OCI-LY1 (cell line): ENCODE measurements around the gene NSUN3.
A peak's percentile ranks its signal among the peaks of the same experiment; 100 is the strongest.

Experiments
- H2AFZ ChIP-seq: fragments of 200-600 bp; sonication (generic), shearing (Covaris generic); 2 replicates; pipeline ENCODE4 v1.6.0; 2014; ENCODE audit warnings: antibody characterized with exemption, mild to moderate bottlenecking, low read length
- H3F3A ChIP-seq: fragments of 200-600 bp; sonication (generic), shearing (Covaris generic); 2 replicates; pipeline ENCODE4 v1.6.0; 2014; ENCODE audit warnings: mild to moderate bottlenecking, antibody characterized with exemption, low read length, moderate library complexity; ENCODE audit not compliant: insufficient read depth
- H3K27ac ChIP-seq: fragments of 200-600 bp; sonication (generic); 2 replicates; pipeline ENCODE4 v1.5.1; 2014; ENCODE audit warnings: low read length, mixed run types, mild to moderate bottlenecking, low read depth; ENCODE audit not compliant: poor library complexity, severe bottlenecking
- H3K27me3 ChIP-seq: fragments of 200-600 bp; sonication (generic); 2 replicates; pipeline ENCODE4 v1.6.0; 2014; ENCODE audit warnings: antibody characterized with exemption, mild to moderate bottlenecking, low read length, moderate library complexity; ENCODE audit not compliant: insufficient read depth
- H3K36me3 ChIP-seq: fragments of 200-600 bp; sonication (generic); 2 replicates; pipeline ENCODE4 v1.6.1; 2014; ENCODE audit warnings: mild to moderate bottlenecking, antibody characterized with exemption, low read length, moderate library complexity, mixed read lengths; ENCODE audit not compliant: insufficient read depth
- H3K4me1 ChIP-seq: fragments of 200-600 bp; sonication (generic); 2 replicates; pipeline ENCODE4 v1.5.1; 2014; ENCODE audit warnings: mild to moderate bottlenecking, low read length, moderate library complexity; ENCODE audit not compliant: insufficient read depth, severe bottlenecking
- H3K4me2 ChIP-seq: fragments of 200-600 bp; sonication (generic), shearing (Covaris generic); 2 replicates; pipeline ENCODE4 v1.6.1; 2014; ENCODE audit warnings: low read length
- H3K4me3 ChIP-seq: fragments of 200-600 bp; sonication (generic); 2 replicates; pipeline ENCODE4 v1.5.1; 2014; ENCODE audit warnings: low read length, low read depth, mild to moderate bottlenecking, mixed read lengths; ENCODE audit not compliant: poor library complexity, severe bottlenecking
- H3K79me2 ChIP-seq: fragments of 200-600 bp; shearing (Covaris generic); 2 replicates; pipeline ENCODE4 v1.6.1; 2016; ENCODE audit warnings: mixed run types, low read length, mixed read lengths; ENCODE audit not compliant: insufficient read depth
- H3K9ac ChIP-seq: fragments of 200-600 bp; sonication (generic), shearing (Covaris generic); 2 replicates; pipeline ENCODE4 v1.6.1; 2014; ENCODE audit warnings: mild to moderate bottlenecking, low read length, mixed read lengths
- H3K9me2 ChIP-seq: fragments of 200-600 bp; sonication (generic), shearing (Covaris generic); 2 replicates; pipeline ENCODE4 v1.6.1; 2014; ENCODE audit warnings: low read depth, mild to moderate bottlenecking, low read length, mixed read lengths
- H3K9me3 ChIP-seq: fragments of 200-600 bp; shearing (Covaris generic); 2 replicates; pipeline ENCODE4 v1.6.1; 2014; ENCODE audit warnings: low read length, mixed read lengths
- H4K20me1 ChIP-seq: fragments of 200-600 bp; sonication (generic), shearing (Covaris generic); 2 replicates; pipeline ENCODE4 v1.6.0; 2016; ENCODE audit warnings: mild to moderate bottlenecking, low read length; ENCODE audit not compliant: insufficient read depth
- CTCF ChIP-seq: fragments of 200-600 bp; sonication (generic), shearing (Covaris generic); IDR thresholded peaks from 2 replicates; pipeline ENCODE4 v1.5.1; 2017; ENCODE audit warnings: mild to moderate bottlenecking, antibody characterized with exemption, low read length, moderate library complexity, mixed read lengths
- EZH2 ChIP-seq: fragments of 200-600 bp; sonication (generic), shearing (Covaris generic); IDR thresholded peaks from 2 replicates; pipeline ENCODE4 v1.8.0; 2017; ENCODE audit warnings: borderline replicate concordance, mixed run types, mild to moderate bottlenecking, antibody characterized with exemption, low read length, moderate library complexity, mixed read lengths

The NSUN3 gene

GRCh38 chr3:94110854-94111253, 48.0 kb downstream of the NSUN3 start:
- Histone ChIP-seq H2AFZ (no peak overlapping the region), H3K27me3 (no peaks in the 10 kb centered on the region), H3K9ac (no peak overlapping the region), H3K79me2 (no peaks in the 10 kb centered on the region), H3K4me3 (no peak overlapping the region), H3K27ac (no peak overlapping the region), H3K4me1 (peaks cover 10% of the 10 kb centered on the region), H3K36me3 (no peaks in the 10 kb centered on the region; the same call in 1 of the 2 replicates), H3F3A (no peaks in the 10 kb centered on the region), H4K20me1 (no peaks in the 10 kb centered on the region), H3K9me3 (no peaks in the 10 kb centered on the region), H3K4me2 (no peak overlapping the region), H3K9me2 (no peaks in the 10 kb centered on the region)
- TF ChIP-seq EZH2 = no peak

- Histone ChIP-seq H3K27me3 (no peaks in the 10 kb centered on the region), H3F3A (no peaks in the 10 kb centered on the region), H3K9me3 (no peaks in the 10 kb centered on the region), H3K4me3 (no peak overlapping the region), H4K20me1 (no peaks in the 10 kb centered on the region), H3K79me2 (no peaks in the 10 kb centered on the region), H3K9me2 (no peaks in the 10 kb centered on the region), H3K27ac (no peak overlapping the region), H3K4me1 (peaks cover 10% of the 10 kb centered on the region), H3K9ac (no peak overlapping the region), H2AFZ (no peak overlapping the region), H3K36me3 (no peaks in the 10 kb centered on the region; the same call in 1 of the 2 replicates), H3K4me2 (no peak overlapping the region)
- TF ChIP-seq CTCF = no peak
Measured at GRCh38 chr3:94114666-94115065, 51.8 kb downstream of the NSUN3 start.

- no peaks in the 10 kb centered on the region; the same call in 1 of the 2 replicates for H3K36me3 ChIP-seq
- no peak for TF ChIP-seq EZH2
- TF ChIP-seq CTCF = peak; percentile 39
- no peak overlapping the region for H3K9ac ChIP-seq
- H3K9me2 ChIP-seq = no peaks in the 10 kb centered on the region
- H3K4me1 ChIP-seq = peaks cover 10% of the 10 kb centered on the region
- H3K27me3 ChIP-seq = no peaks in the 10 kb centered on the region
- no peak overlapping the region for H2AFZ ChIP-seq
- H3F3A ChIP-seq = no peaks in the 10 kb centered on the region
- no peak overlapping the region for H3K4me2 ChIP-seq
- H3K27ac ChIP-seq = no peak overlapping the region
- no peak overlapping the region for H3K4me3 ChIP-seq
- no peaks in the 10 kb centered on the region for H4K20me1 ChIP-seq
- no peaks in the 10 kb centered on the region for H3K9me3 ChIP-seq
- no peaks in the 10 kb centered on the region for H3K79me2 ChIP-seq
Measured at GRCh38 chr3:94115482-94115881, 52.6 kb downstream of the NSUN3 start.

- Histone ChIP-seq H3K79me2 (no peaks in the 10 kb centered on the region), H3K36me3 (no peaks in the 10 kb centered on the region), H3K9me2 (no peaks in the 10 kb centered on the region), H3K4me2 (no peak overlapping the region), H4K20me1 (no peaks in the 10 kb centered on the region), H3K9ac (no peak overlapping the region), H2AFZ (no peak overlapping the region), H3F3A (no peaks in the 10 kb centered on the region), H3K27ac (no peak overlapping the region), H3K4me3 (no peak overlapping the region), H3K4me1 (peaks cover 10% of the 10 kb centered on the region), H3K27me3 (no peaks in the 10 kb centered on the region), H3K9me3 (no peaks in the 10 kb centered on the region)
- TF ChIP-seq CTCF (no peak), EZH2 (no peak)
Measured at GRCh38 chr3:94117729-94118128, 54.9 kb downstream of the NSUN3 start.
